Activated naive CD8-positive, alpha-beta T cell (primary cell): ENCODE results near the gene RNASEH2A.
A peak's percentile ranks its signal among the peaks of the same experiment; 100 is the strongest.

Source experiments
- H3K27ac Mint-ChIP-seq: one replicate; pipeline ENCODE4 v1.8.0; 2021; ENCODE audit warnings: mixed read lengths
- H3K27me3 Mint-ChIP-seq: one replicate; pipeline ENCODE4 v1.8.0; 2021; ENCODE audit warnings: mixed read lengths
- H3K36me3 Mint-ChIP-seq: one replicate; pipeline ENCODE4 v1.8.0; 2021; ENCODE audit warnings: mixed read lengths
- H3K4me1 Mint-ChIP-seq: one replicate; pipeline ENCODE4 v1.8.0; 2021; ENCODE audit warnings: low read depth, mixed read lengths
- H3K4me3 Mint-ChIP-seq: one replicate; pipeline ENCODE4 v1.8.0; 2021; ENCODE audit warnings: mild to moderate bottlenecking, mixed read lengths
- H3K9me3 Mint-ChIP-seq: one replicate; pipeline ENCODE4 v1.8.0; 2021; ENCODE audit warnings: low read depth, mixed read lengths

Gene RNASEH2A

DNA sequence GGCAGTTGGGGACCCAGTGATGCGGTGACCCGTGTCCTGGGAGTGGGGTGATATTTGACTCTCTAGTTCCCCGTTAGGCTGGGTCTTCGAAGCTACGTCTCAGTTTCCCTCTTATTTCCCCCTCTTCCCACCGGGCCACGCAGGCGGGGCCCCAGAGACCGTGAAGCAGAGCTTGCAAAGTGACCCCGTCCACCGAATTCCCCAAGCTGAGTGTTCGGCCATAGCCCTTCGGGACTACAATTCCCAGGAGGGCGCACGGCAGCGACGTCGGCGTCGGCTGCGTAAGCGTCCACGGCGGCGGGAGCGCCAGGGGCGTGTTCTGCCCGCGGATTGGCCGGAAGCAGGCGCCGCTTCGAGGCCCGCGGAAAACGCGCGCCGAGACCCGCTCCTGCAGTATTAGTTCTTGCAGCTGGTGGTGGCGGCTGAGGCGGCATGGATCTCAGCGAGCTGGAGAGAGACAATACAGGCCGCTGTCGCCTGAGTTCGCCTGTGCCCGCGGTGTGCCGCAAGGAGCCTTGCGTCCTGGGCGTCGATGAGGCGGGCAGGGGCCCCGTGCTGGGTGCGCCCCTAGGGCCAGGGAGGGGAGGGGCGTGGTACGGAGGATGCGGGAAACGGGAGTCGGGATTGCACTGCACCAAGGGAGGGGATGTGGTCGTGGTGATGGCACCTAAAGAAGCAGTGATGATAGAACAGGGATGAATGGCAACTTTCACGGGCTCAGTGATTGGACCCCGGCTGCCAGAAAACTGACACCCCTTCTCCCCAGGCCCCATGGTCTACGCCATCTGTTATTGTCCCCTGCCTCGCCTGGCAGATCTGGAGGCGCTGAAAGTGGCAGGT is at the start of gene RNASEH2A:
RNASEH2A (plus strand) TSS at position 343 of the 840 bp plus-strand sequence; CDS start at position 433, 90 bp downstream.
- peaks cover 4% of the 10 kb centered on the region for H3K36me3 Mint-ChIP-seq
- peak within 1 kb of the TSS; percentile 96 for H3K27ac Mint-ChIP-seq
- H3K9me3 Mint-ChIP-seq: no peaks in the 10 kb centered on the region
- peaks cover 21% of the 10 kb centered on the region for H3K4me1 Mint-ChIP-seq
- peak within 1 kb of the TSS; percentile 95 for H3K4me3 Mint-ChIP-seq
- H3K27me3 Mint-ChIP-seq: no peaks in the 10 kb centered on the region

DNA sequence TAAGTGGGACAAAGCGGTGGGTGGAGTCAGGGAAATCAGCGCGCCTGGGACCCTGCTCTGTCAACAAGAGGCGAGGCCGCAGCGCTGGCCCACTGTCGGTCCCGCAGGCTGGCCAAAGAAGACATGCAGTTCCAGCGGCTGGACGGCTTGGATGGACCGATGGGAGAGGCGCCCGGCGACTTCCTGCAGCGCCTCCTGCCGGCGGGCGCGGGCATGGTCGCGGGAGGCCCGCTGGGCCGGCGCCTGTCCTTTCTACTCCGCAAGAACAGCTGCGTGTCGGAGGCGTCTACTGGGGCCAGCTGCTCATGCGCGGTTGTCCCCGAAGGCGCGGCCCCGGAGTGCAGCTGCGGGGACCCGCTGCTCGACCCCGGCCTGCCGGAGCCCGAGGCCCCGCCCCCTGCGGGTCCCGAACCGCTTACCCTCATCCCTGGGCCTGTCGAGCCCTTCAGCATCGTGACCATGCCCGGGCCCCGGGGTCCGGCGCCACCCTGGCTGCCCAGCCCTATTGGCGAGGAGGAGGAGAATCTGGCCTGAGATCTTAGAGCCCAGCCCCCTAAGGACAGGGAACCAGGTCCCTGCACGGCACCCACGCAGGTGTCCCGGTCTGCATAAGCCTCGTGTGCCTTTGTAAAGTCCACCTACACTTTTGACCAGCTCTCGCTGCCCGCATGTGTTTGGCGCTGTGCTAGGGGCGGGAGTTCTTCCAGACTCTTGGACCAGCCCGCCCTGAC is 48.7 kb upstream of the RNASEH2A start:
- Mint-ChIP-seq H3K4me3 (peak overlapping the region; percentile 23), H3K4me1 (peaks cover 2% of the 10 kb centered on the region), H3K36me3 (no peaks in the 10 kb centered on the region), H3K27ac (no peak overlapping the region), H3K9me3 (no peaks in the 10 kb centered on the region), H3K27me3 (peaks cover 5% of the 10 kb centered on the region)

DNA sequence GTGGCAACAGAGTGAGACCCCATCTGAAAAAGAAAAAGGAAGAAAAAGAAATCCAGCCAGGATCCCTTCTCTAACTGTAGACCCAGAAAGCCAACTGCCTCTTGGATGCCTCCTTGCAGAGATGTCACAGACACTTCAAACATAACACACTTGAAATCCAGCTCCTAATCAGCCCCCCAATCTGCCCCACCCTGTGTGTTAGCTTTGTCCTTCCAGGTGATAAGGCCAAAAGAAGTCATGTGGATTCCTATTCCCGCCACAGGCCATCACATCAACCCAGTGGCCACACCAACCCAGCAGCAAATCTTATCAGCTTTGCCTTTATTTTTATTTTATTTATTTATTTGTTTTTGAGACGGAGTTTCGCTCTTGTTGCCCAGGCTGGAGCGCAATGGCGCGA is 46.7 kb upstream of the RNASEH2A start:
- Mint-ChIP-seq H3K36me3 (no peaks in the 10 kb centered on the region), H3K27me3 (peaks cover 5% of the 10 kb centered on the region), H3K9me3 (no peaks in the 10 kb centered on the region), H3K4me1 (peaks cover 2% of the 10 kb centered on the region), H3K27ac (no peak overlapping the region), H3K4me3 (no peak overlapping the region)

- no peak overlapping the region for H3K27ac Mint-ChIP-seq
- no peaks in the 10 kb centered on the region for H3K4me1 Mint-ChIP-seq
- no peaks in the 10 kb centered on the region for H3K36me3 Mint-ChIP-seq
- no peaks in the 10 kb centered on the region for H3K9me3 Mint-ChIP-seq
- no peak overlapping the region for H3K4me3 Mint-ChIP-seq
- no peaks in the 10 kb centered on the region for H3K27me3 Mint-ChIP-seq
Observed at GRCh38 chr19:12763100-12763499, 43.3 kb upstream of the RNASEH2A start.

DNA sequence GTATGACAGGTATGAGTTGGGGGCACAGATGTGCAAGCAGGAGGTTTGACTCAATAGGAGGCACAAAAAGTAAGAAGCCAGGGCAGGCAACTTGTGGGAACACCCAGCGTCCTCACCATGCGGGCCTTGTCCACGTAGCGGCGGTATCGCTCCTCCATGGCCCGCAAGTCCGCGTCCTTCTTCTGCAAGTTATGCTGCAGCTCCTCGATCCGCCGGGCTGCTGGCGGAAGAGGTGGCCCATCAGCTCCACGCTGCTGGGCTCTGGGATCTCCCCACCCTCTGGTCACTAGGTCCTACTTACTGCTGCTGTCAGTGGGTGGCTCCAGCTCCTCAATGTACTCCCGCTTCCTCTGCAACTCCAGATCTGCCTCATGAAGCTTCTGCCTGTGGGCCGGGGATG is 41.7 kb upstream of the RNASEH2A start:
- no peaks in the 10 kb centered on the region for H3K36me3 Mint-ChIP-seq
- no peak overlapping the region for H3K4me3 Mint-ChIP-seq
- no peaks in the 10 kb centered on the region for H3K4me1 Mint-ChIP-seq
- no peak overlapping the region for H3K27ac Mint-ChIP-seq
- no peaks in the 10 kb centered on the region for H3K27me3 Mint-ChIP-seq
- H3K9me3 Mint-ChIP-seq: no peaks in the 10 kb centered on the region

GRCh38 chr19:12766051-12766521 is 40.3 kb upstream of the RNASEH2A start:
- no peaks in the 10 kb centered on the region for H3K27me3 Mint-ChIP-seq
- no peaks in the 10 kb centered on the region for H3K9me3 Mint-ChIP-seq
- no peaks in the 10 kb centered on the region for H3K4me1 Mint-ChIP-seq
- no peaks in the 10 kb centered on the region for H3K36me3 Mint-ChIP-seq
- H3K27ac Mint-ChIP-seq: no peak overlapping the region
- H3K4me3 Mint-ChIP-seq: no peak overlapping the region

- Mint-ChIP-seq H3K4me1 (no peaks in the 10 kb centered on the region), H3K9me3 (no peaks in the 10 kb centered on the region), H3K27me3 (no peaks in the 10 kb centered on the region), H3K36me3 (no peaks in the 10 kb centered on the region), H3K4me3 (no peak overlapping the region), H3K27ac (no peak overlapping the region)
Observed at GRCh38 chr19:12767150-12767549, 39.2 kb upstream of the RNASEH2A start.

- no peaks in the 10 kb centered on the region for H3K27me3 Mint-ChIP-seq
- no peaks in the 10 kb centered on the region for H3K4me1 Mint-ChIP-seq
- H3K4me3 Mint-ChIP-seq: no peak overlapping the region
- H3K36me3 Mint-ChIP-seq: no peaks in the 10 kb centered on the region
- H3K9me3 Mint-ChIP-seq: no peaks in the 10 kb centered on the region
- no peak overlapping the region for H3K27ac Mint-ChIP-seq
Observed at GRCh38 chr19:12767666-12768065, 38.7 kb upstream of the RNASEH2A start.

DNA sequence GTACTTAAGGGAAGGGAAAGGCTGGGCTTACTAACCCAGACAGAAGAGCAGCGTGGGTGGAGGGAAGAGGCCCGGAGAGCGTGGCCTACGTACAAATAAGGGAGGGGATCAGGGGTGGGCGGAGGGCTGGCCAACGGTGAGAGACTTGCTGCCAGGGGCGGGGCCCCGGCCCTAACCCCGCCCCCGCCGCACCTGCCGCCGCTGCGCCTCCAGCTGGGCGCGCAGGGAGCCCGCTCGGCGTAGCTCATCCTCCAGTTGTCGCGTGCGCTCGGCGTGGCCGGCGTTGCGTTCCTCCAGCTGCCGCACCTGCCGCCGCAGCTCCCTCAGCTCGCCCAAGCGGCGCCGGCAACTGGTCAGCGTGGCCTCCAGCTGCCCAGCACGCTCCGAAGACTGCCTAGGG is 36.7 kb upstream of the RNASEH2A start:
- Mint-ChIP-seq H3K27me3 (no peaks in the 10 kb centered on the region), H3K4me3 (peak overlapping the region; percentile 32)

DNA sequence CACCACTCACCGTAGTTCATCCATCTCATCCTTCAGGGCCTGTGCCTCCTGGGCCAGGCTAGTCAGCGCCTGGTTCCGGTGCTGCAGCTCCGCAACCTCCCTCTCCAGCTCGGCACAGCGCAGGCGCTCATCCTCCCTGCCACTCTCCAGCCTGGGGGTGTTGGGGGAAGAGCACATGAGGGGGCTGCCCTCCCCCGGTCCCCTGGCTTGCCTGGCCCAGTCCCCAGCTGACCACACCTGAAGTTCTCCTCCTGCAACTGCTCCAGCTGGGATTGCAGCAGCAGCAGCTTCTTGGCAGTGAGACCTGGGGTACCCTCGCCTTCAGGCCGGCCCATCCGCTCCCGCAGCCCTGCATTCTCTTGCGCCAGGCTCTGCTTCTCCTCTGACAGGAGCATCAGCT is 35.5 kb upstream of the RNASEH2A start:
- Mint-ChIP-seq H3K27ac (no peak overlapping the region), H3K4me1 (peaks cover 8% of the 10 kb centered on the region), H3K27me3 (no peaks in the 10 kb centered on the region), H3K9me3 (no peaks in the 10 kb centered on the region), H3K4me3 (no peak overlapping the region), H3K36me3 (no peaks in the 10 kb centered on the region)

More for the DNA sequence above, 36.7 kb upstream of the RNASEH2A start:
- H3K9me3 Mint-ChIP-seq: no peaks in the 10 kb centered on the region
- peaks cover 8% of the 10 kb centered on the region for H3K4me1 Mint-ChIP-seq
- no peaks in the 10 kb centered on the region for H3K36me3 Mint-ChIP-seq
- no peak overlapping the region for H3K27ac Mint-ChIP-seq

- Mint-ChIP-seq H3K4me3 (no peak overlapping the region), H3K36me3 (no peaks in the 10 kb centered on the region), H3K27ac (no peak overlapping the region), H3K4me1 (peaks cover 9% of the 10 kb centered on the region), H3K27me3 (no peaks in the 10 kb centered on the region), H3K9me3 (no peaks in the 10 kb centered on the region)
Observed at GRCh38 chr19:12772323-12772722, 34.1 kb upstream of the RNASEH2A start.

DNA sequence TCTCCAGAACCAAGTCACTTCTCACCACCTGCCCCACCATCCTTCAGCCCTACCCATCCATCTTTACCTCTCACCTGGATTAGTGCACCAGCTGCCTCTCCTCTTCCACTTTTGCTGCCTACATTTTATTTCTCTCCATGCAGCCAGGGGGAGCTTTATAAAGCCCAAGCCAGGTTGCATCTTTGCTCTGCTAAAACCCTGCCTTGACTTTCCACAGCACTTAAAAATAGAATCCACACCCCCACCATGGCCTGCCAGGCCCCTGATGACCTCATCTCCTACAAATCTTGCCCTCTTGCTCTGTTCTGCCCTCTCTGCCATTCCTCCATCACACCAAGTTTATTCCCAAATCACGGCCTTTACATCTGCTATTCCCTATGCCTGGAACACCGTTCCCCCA is 32.8 kb upstream of the RNASEH2A start:
- Mint-ChIP-seq H3K27ac (no peak overlapping the region), H3K4me1 (peaks cover 18% of the 10 kb centered on the region), H3K36me3 (no peaks in the 10 kb centered on the region), H3K27me3 (no peaks in the 10 kb centered on the region), H3K9me3 (no peaks in the 10 kb centered on the region), H3K4me3 (peak overlapping the region; percentile 59)

DNA sequence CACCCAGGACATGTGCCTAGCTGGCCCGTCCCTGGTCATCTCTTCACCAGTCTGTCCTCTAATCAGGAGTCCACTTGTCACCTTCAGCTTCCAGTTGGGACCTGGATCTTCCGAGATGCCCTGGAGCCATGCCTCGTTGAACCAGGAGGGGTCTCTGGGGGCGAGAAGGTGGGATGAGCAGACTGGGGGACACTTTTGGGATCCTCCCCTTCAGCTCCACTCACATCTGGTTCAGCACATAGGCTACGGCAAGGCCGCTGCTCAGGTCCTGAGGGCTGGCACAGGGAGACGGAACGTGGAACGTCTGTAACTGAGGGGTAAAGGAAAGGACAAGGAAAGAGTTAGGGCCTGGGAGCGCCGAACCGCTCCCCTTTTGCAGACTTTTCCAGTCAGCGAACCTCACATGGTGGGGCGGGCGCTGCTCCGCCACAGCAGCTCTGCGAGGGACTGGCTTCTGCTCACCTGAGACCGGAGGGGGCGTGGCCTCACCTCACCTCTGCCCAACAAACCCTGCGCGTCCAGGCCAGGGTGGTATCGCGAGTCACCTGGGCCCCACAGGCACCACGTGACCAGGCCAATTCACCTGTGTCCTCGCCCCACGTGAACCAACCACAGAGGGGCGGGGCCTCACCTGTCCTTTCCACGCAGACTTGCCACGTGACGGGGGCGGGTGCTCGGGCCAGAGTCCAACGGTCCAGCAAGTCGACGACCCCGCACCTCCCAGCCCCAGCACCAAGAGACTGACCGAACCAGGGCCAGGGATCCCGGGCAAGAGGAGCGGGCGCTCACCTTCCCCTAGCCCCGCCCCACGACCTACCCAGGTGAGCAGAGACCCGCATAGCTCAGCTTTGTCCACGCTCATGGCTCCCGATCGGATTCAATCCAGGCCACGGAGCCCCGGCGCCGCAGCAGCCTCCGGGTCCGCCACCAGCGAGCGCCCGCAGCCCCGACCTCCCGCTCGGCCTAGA is 31.5 kb upstream of the RNASEH2A start, which contains the start of gene HOOK2:
HOOK2 (minus strand) TSS at position 965 of the 968 bp plus-strand sequence; CDS start at position 862, 103 bp downstream.
- no peaks in the 10 kb centered on the region for H3K27me3 Mint-ChIP-seq
- H3K4me3 Mint-ChIP-seq: peak within 1 kb of the TSS; percentile 77
- peaks cover 26% of the 10 kb centered on the region for H3K4me1 Mint-ChIP-seq
- H3K9me3 Mint-ChIP-seq: no peaks in the 10 kb centered on the region
- no peaks in the 10 kb centered on the region for H3K36me3 Mint-ChIP-seq
- peak within 1 kb of the TSS; percentile 58 for H3K27ac Mint-ChIP-seq

GRCh38 chr19:12777217-12778016 is 29.0 kb upstream of the RNASEH2A start:
- no peaks in the 10 kb centered on the region for H3K36me3 Mint-ChIP-seq
- no peaks in the 10 kb centered on the region for H3K9me3 Mint-ChIP-seq

More at GRCh38 chr19:12777217-12778016, 29.0 kb upstream of the RNASEH2A start:
- peak overlapping the region; percentile 22 for H3K27ac Mint-ChIP-seq
- H3K27me3 Mint-ChIP-seq: no peaks in the 10 kb centered on the region
- peaks cover 37% of the 10 kb centered on the region for H3K4me1 Mint-ChIP-seq
- peak overlapping the region; percentile 83 for H3K4me3 Mint-ChIP-seq
